T-helper 2 cell treated with Interferon-gamma antibody and Interleukin-4, amounts not matched to agents 5 μg/mL and 100 μg/mL, for 36 hours (primary cell): ENCODE results near the gene DDX51.
A peak's percentile ranks its signal among the peaks of the same experiment; 100 is the strongest.

Source experiments
- DNase-seq: peaks from one replicate; pipeline ENCODE4 v3.0.0; 2021; ENCODE audit warnings: low spot score
- H3K27ac Mint-ChIP-seq: one replicate; pipeline ENCODE4 v1.8.0; 2021; ENCODE audit warnings: mild to moderate bottlenecking, mixed read lengths
- H3K27me3 Mint-ChIP-seq: one replicate; pipeline ENCODE4 v1.8.0; 2021; ENCODE audit warnings: low read depth, mixed read lengths
- H3K36me3 Mint-ChIP-seq: one replicate; pipeline ENCODE4 v1.8.0; 2021; ENCODE audit warnings: low read depth, mixed read lengths
- H3K4me1 Mint-ChIP-seq: one replicate; pipeline ENCODE4 v1.8.0; 2021; ENCODE audit warnings: low read depth, mixed read lengths
- H3K4me3 Mint-ChIP-seq: one replicate; pipeline ENCODE4 v1.8.0; 2022; ENCODE audit warnings: mild to moderate bottlenecking, moderate library complexity, mixed read lengths
- H3K9me3 Mint-ChIP-seq: one replicate; pipeline ENCODE4 v1.8.0; 2021; ENCODE audit warnings: mixed read lengths

The DDX51 gene

GRCh38 chr12:132174839-132175490 is 30.8 kb upstream of the DDX51 start:
- Mint-ChIP-seq H3K27me3 (no peaks in the 10 kb centered on the region), H3K36me3 (no peaks in the 10 kb centered on the region), H3K4me1 (peaks cover 28% of the 10 kb centered on the region), H3K9me3 (no peaks in the 10 kb centered on the region), H3K27ac (peak overlapping the region; percentile 0), H3K4me3 (peak overlapping the region; percentile 18)
- no peak for DNase-seq

GRCh38 chr12:132174015-132174838 is 30.1 kb upstream of the DDX51 start:
- no peak for DNase-seq
- peaks cover 24% of the 10 kb centered on the region for H3K4me1 Mint-ChIP-seq
- no peaks in the 10 kb centered on the region for H3K27me3 Mint-ChIP-seq
- peak overlapping the region; percentile 0 for H3K27ac Mint-ChIP-seq
- H3K36me3 Mint-ChIP-seq, result no peaks in the 10 kb centered on the region
- H3K9me3 Mint-ChIP-seq, result no peaks in the 10 kb centered on the region
- peak overlapping the region; percentile 18 for H3K4me3 Mint-ChIP-seq

GRCh38 chr12:132173135-132174014 is 29.3 kb upstream of the DDX51 start:
- no peaks in the 10 kb centered on the region for H3K27me3 Mint-ChIP-seq
- H3K36me3 Mint-ChIP-seq, result no peaks in the 10 kb centered on the region
- no peaks in the 10 kb centered on the region for H3K9me3 Mint-ChIP-seq
- peak overlapping the region; percentile 67 for H3K27ac Mint-ChIP-seq
- H3K4me1 Mint-ChIP-seq, result peaks cover 16% of the 10 kb centered on the region
- no peak for DNase-seq
- peak overlapping the region; percentile 69 for H3K4me3 Mint-ChIP-seq

- no peaks in the 10 kb centered on the region for H3K27me3 Mint-ChIP-seq
- H3K9me3 Mint-ChIP-seq, result no peaks in the 10 kb centered on the region
- H3K27ac Mint-ChIP-seq, result peak overlapping the region; percentile 67
- no peak for DNase-seq
- no peaks in the 10 kb centered on the region for H3K36me3 Mint-ChIP-seq
- peak overlapping the region; percentile 69 for H3K4me3 Mint-ChIP-seq
- peaks cover 15% of the 10 kb centered on the region for H3K4me1 Mint-ChIP-seq
These were observed 28.5 kb upstream of the DDX51 start for GRCh38 chr12:132172619-132173018.

- DNase-seq, result no peak
- H3K36me3 Mint-ChIP-seq, result no peaks in the 10 kb centered on the region
- peaks cover 16% of the 10 kb centered on the region for H3K4me1 Mint-ChIP-seq
- H3K27me3 Mint-ChIP-seq, result no peaks in the 10 kb centered on the region
- no peak overlapping the region for H3K27ac Mint-ChIP-seq
- H3K9me3 Mint-ChIP-seq, result peaks cover 2% of the 10 kb centered on the region
- H3K4me3 Mint-ChIP-seq, result no peak overlapping the region
These were observed 27.9 kb upstream of the DDX51 start for GRCh38 chr12:132171968-132172521.

GRCh38 chr12:132171293-132171967 is 27.3 kb upstream of the DDX51 start:
- H3K36me3 Mint-ChIP-seq, result no peaks in the 10 kb centered on the region
- H3K9me3 Mint-ChIP-seq, result peaks cover 6% of the 10 kb centered on the region
- H3K4me3 Mint-ChIP-seq, result no peak overlapping the region
- H3K4me1 Mint-ChIP-seq, result peaks cover 16% of the 10 kb centered on the region
- no peaks in the 10 kb centered on the region for H3K27me3 Mint-ChIP-seq
- DNase-seq, result no peak
- H3K27ac Mint-ChIP-seq, result no peak overlapping the region

- Mint-ChIP-seq H3K27me3 (no peaks in the 10 kb centered on the region), H3K27ac (no peak overlapping the region), H3K4me1 (peaks cover 16% of the 10 kb centered on the region), H3K4me3 (no peak overlapping the region), H3K9me3 (peaks cover 6% of the 10 kb centered on the region), H3K36me3 (no peaks in the 10 kb centered on the region)
- DNase-seq, result no peak
These were observed 26.6 kb upstream of the DDX51 start for GRCh38 chr12:132170637-132171292.

GRCh38 chr12:132170094-132170636 is 26.0 kb upstream of the DDX51 start:
- Mint-ChIP-seq H3K4me3 (no peak overlapping the region), H3K27ac (no peak overlapping the region), H3K4me1 (peaks cover 16% of the 10 kb centered on the region), H3K36me3 (no peaks in the 10 kb centered on the region), H3K9me3 (peaks cover 6% of the 10 kb centered on the region), H3K27me3 (no peaks in the 10 kb centered on the region)
- DNase-seq, result no peak

- no peak overlapping the region for H3K27ac Mint-ChIP-seq
- peaks cover 12% of the 10 kb centered on the region for H3K4me1 Mint-ChIP-seq
- H3K4me3 Mint-ChIP-seq, result no peak overlapping the region
- no peaks in the 10 kb centered on the region for H3K27me3 Mint-ChIP-seq
- no peak for DNase-seq
- H3K9me3 Mint-ChIP-seq, result peaks cover 6% of the 10 kb centered on the region
- no peaks in the 10 kb centered on the region for H3K36me3 Mint-ChIP-seq
These were observed 25.3 kb upstream of the DDX51 start for GRCh38 chr12:132169376-132169775.

- H3K36me3 Mint-ChIP-seq, result no peaks in the 10 kb centered on the region
- no peak overlapping the region for H3K4me3 Mint-ChIP-seq
- H3K27ac Mint-ChIP-seq, result no peak overlapping the region
- no peak for DNase-seq
- H3K9me3 Mint-ChIP-seq, result peaks cover 6% of the 10 kb centered on the region
- H3K27me3 Mint-ChIP-seq, result peaks cover 2% of the 10 kb centered on the region
- H3K4me1 Mint-ChIP-seq, result peaks cover 10% of the 10 kb centered on the region
These were observed 24.4 kb upstream of the DDX51 start for GRCh38 chr12:132168311-132169031.

- peaks cover 2% of the 10 kb centered on the region for H3K27me3 Mint-ChIP-seq
- H3K4me3 Mint-ChIP-seq, result no peak overlapping the region
- H3K9me3 Mint-ChIP-seq, result peaks cover 6% of the 10 kb centered on the region
- peak overlapping the region; percentile 41 for H3K27ac Mint-ChIP-seq
- no peaks in the 10 kb centered on the region for H3K36me3 Mint-ChIP-seq
- DNase-seq, result no peak
- peaks cover 6% of the 10 kb centered on the region for H3K4me1 Mint-ChIP-seq
These were observed 23.6 kb upstream of the DDX51 start for GRCh38 chr12:132167611-132168310.
